ENCODE results near the gene BLOC1S4. TPM values are rescaled to one million over a fixed set of nuclear protein-coding genes. Genes with fewer than 3 reads are reported as not detected.

BLOC1S4 gene
- total RNA-seq, 2 donors from 2014 or later = 8.4 to 17.4 TPM

GRCh38 chr4:6709230-6710114 is 6.5 kb upstream of the BLOC1S4 start, which contains the start of gene MRFAP1L1:
Gene MRFAP1L1, minus strand, starts transcription at chr4:6709865. Its CDS starts 236 bp downstream, at chr4:6709629.
- no peak for TF ChIP-seq CTCF (IDR thresholded peaks at IDR 0.05)
- peak within 1 kb of the TSS; percentile 84 to 90 for H3K27ac ChIP-seq
- H3K9me3 ChIP-seq = no peaks in the 10 kb centered on the region
- H3K36me3 ChIP-seq = peaks cover 3% of the 10 kb centered on the region
- H3K4me1 ChIP-seq = peaks cover 0 to 47% of the 10 kb centered on the region in 2 donors
- H3K27me3 ChIP-seq = no peaks in the 10 kb centered on the region
- DNase-seq (ENCODE audit: low spot score) = peak; percentile 95
- peak within 1 kb of the TSS; percentile 83 for H3K4me3 ChIP-seq

GRCh38 chr4:6710282-6710681 is 5.7 kb upstream of the BLOC1S4 start:
- DNase-seq (ENCODE audit: low spot score) = no peak
- peaks cover 1% of the 10 kb centered on the region for H3K36me3 ChIP-seq
- H3K4me1 ChIP-seq = peaks cover 0 to 45% of the 10 kb centered on the region in 2 donors
- H3K9me3 ChIP-seq = no peaks in the 10 kb centered on the region
- TF ChIP-seq CTCF (IDR thresholded peaks at IDR 0.05) = no peak
- H3K4me3 ChIP-seq = peak overlapping the region; percentile 83
- no peaks in the 10 kb centered on the region for H3K27me3 ChIP-seq
- H3K27ac ChIP-seq = peak overlapping the region; percentile 84 to 90

- H3K9me3 ChIP-seq = no peaks in the 10 kb centered on the region
- no peak overlapping the region for H3K27ac ChIP-seq
- no peak for TF ChIP-seq CTCF (IDR thresholded peaks at IDR 0.05)
- H3K4me1 ChIP-seq = peaks cover 0 to 43% of the 10 kb centered on the region in 2 donors
- no peaks in the 10 kb centered on the region for H3K36me3 ChIP-seq
- no peak overlapping the region for H3K4me3 ChIP-seq
- no peaks in the 10 kb centered on the region for H3K27me3 ChIP-seq
- DNase-seq (ENCODE audit: low spot score) = no peak
Observed at GRCh38 chr4:6710996-6711395, 5.0 kb upstream of the BLOC1S4 start.

- Histone ChIP-seq H3K9me3 (no peaks in the 10 kb centered on the region), H3K27ac (no peak overlapping the region), H3K36me3 (no peaks in the 10 kb centered on the region), H3K4me1 (peaks cover 0 to 31% of the 10 kb centered on the region in 2 donors), H3K4me3 (no peak overlapping the region), H3K27me3 (no peaks in the 10 kb centered on the region)
- no peak for DNase-seq (ENCODE audit: low spot score)
- no peak for TF ChIP-seq CTCF (IDR thresholded peaks at IDR 0.05)
Observed at GRCh38 chr4:6714954-6715353, 1.0 kb upstream of the BLOC1S4 start.

- H3K4me1 ChIP-seq = peaks cover 0 to 31% of the 10 kb centered on the region in 2 donors
- H3K9me3 ChIP-seq = no peaks in the 10 kb centered on the region
- H3K4me3 ChIP-seq = peak overlapping the region; percentile 69 to 83
- H3K27ac ChIP-seq = peak overlapping the region; percentile 87 to 94
- DNase-seq (ENCODE audit: low spot score) = no peak
- H3K36me3 ChIP-seq = no peaks in the 10 kb centered on the region
- no peaks in the 10 kb centered on the region for H3K27me3 ChIP-seq
- no peak for TF ChIP-seq CTCF (IDR thresholded peaks at IDR 0.05)
Observed at GRCh38 chr4:6715704-6716017, 313 bp upstream of the BLOC1S4 start.
